Peyer's patch (tissue), 4 donors: Measurements from ENCODE around the gene MARCHF9. TPM values are rescaled to one million over a fixed set of nuclear protein-coding genes. Genes with fewer than 3 reads are reported as not detected.

ENCODE experiments used
- DNase-seq, 3 donors: peaks; one replicate each; pipeline ENCODE4 v3.0.0-alpha.2; 2017 to 2019
- H3K27ac ChIP-seq, 4 donors: fragments of 200-600 bp; sonication (generic); one replicate each; pipeline ENCODE4 v1.5.1; 2016 to 2019
- H3K27me3 ChIP-seq, 2 donors: fragments of 200-600 bp; sonication (generic); one replicate each; pipeline ENCODE4 v1.5.1; 2019
- H3K36me3 ChIP-seq, 3 donors: fragments of 200-600 bp; sonication (generic); one replicate each; pipeline ENCODE4 v1.5.1; 2016 to 2019
- H3K4me1 ChIP-seq, 4 donors: fragments of 200-600 bp; sonication (generic); one replicate each; pipeline ENCODE4 v1.5.1; 2016 to 2019
- H3K4me3 ChIP-seq, 4 donors: fragments of 200-600 bp; sonication (generic); 1 replicate in 3 of 4; 2 replicates in 1 of 4; pipeline ENCODE4 v1.5.1; 2016 to 2019; ENCODE audit warnings: mild to moderate bottlenecking in 1 of 4
- H3K9me3 ChIP-seq, 4 donors: fragments of 200-600 bp; sonication (generic); one replicate each; pipeline ENCODE4 v1.5.1; 2016 to 2019; ENCODE audit warnings: mild to moderate bottlenecking in 1 of 4
- CTCF ChIP-seq, 6 experiments: fragments of 450-650 bp in 4 of 6; fragments of 200-600 bp in 2 of 6; sonication (generic) in 1 of 6; IDR thresholded peaks; one replicate each; pipeline ENCODE4 v1.5.1; 2017 to 2019; ENCODE audit warnings: antibody characterized with exemption in 6 of 6, mild to moderate bottlenecking in 3 of 6, moderate library complexity in 1 of 6
- POLR2A ChIP-seq, 2 donors: fragments of 450-650 bp; IDR thresholded peaks; one replicate each; pipeline ENCODE4 v1.5.1; 2017; ENCODE audit warnings: antibody characterized with exemption in 2 of 2, mild to moderate bottlenecking in 2 of 2, moderate library complexity in 2 of 2
- total RNA-seq, 4 donors: library from RNA; depleted of rRNA; stranded (reverse); fragments of >200 nt; gene quantifications; one replicate each; pipeline ENCODE4 v1.1.0, GENCODE V29; 2016

MARCHF9 gene
- total RNA-seq, 4 donors from 2014 or later: 7.4 to 17.2 (median 10.6) TPM

DNA sequence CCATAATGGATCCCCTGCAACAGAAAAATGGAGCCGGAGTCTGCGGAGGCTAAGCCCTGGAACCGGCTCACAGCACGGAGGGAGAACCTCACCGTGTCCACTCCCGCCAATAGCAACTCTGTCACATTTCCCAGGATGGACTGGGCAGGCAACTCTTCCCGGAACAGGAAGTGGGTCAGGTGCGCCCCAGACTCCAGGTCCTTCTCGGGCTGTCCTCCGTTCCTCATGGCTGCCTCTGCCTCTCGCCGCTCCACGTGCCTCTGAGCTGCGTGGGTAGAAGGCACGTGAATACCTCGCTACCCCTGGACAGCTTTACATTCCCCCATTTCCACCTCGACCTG is 9.7 kb downstream of the MARCHF9 start:
- Histone ChIP-seq H3K4me1 (peaks cover 0 to 28% (median 22%) of the 10 kb centered on the region in 4 donors), H3K27ac (peak overlapping the region in 1 of 4 donors; percentile 19), H3K27me3 (peaks cover 0 to 13% of the 10 kb centered on the region in 2 donors), H3K9me3 (no peaks in the 10 kb centered on the region), H3K4me3 (peak overlapping the region; percentile 41 to 59 (median 52)), H3K36me3 (no peaks in the 10 kb centered on the region)
- TF ChIP-seq POLR2A (IDR thresholded peaks at IDR 0.05) (peak in 1 of 2 donors; percentile 14), CTCF (IDR thresholded peaks at IDR 0.05) (no peak)
- no peak for DNase-seq

DNA sequence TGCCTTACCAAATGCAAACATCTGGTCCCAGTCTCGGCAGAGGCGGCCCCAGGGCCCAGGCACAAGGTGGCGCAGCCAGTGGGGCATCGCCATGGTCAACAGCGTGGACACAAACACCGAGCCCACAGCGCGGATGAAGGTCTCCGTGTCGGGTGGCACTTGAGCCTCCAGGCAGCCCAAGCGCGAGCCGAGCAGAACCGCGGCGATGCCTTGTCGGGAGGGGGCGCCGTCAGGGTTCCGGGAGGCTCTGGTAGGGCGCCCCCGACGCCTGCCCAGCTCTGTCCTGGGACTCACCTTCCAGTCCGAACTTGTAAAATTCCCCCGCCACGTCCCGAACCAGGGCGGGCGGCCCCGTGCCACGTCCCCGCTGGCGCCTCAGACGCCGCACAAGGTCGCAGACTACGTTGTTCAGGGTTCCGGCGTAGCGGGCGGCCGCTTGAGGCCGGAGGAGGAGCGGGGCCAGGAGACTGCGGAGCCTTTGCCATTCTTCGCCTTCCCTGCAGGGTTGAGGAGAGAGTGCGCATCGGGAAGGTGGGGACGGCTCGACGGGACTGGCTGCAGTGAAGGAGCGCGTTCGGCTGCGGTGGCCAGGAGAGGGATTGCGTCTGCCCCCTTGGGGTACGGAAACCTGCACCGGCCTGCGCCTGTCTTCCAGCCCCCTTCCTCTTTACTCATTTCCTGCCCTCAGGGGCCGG is 10.2 kb downstream of the MARCHF9 start:
- Histone ChIP-seq H3K9me3 (no peaks in the 10 kb centered on the region), H3K27me3 (peaks cover 0 to 13% of the 10 kb centered on the region in 2 donors), H3K36me3 (no peaks in the 10 kb centered on the region), H3K27ac (peak overlapping the region in 1 of 4 donors; percentile 19), H3K4me3 (peak overlapping the region; percentile 41 to 59 (median 52)), H3K4me1 (peaks cover 0 to 28% (median 22%) of the 10 kb centered on the region in 4 donors)
- no peak for TF ChIP-seq POLR2A (IDR thresholded peaks at IDR 0.05)
- TF ChIP-seq CTCF (IDR thresholded peaks at IDR 0.05): peak in 5 of 6 experiments; percentile 1 to 24 (median 16)
- DNase-seq: peak; percentile 41 to 78 (median 70)

- TF ChIP-seq CTCF (IDR thresholded peaks at IDR 0.05) (no peak), POLR2A (IDR thresholded peaks at IDR 0.05) (no peak)
- H3K27me3 ChIP-seq: peaks cover 0 to 13% of the 10 kb centered on the region in 2 donors
- no peaks in the 10 kb centered on the region for H3K36me3 ChIP-seq
- H3K4me1 ChIP-seq: peaks cover 0 to 30% (median 22%) of the 10 kb centered on the region in 4 donors
- peak overlapping the region; percentile 41 to 59 (median 52) for H3K4me3 ChIP-seq
- no peak overlapping the region for H3K27ac ChIP-seq
- DNase-seq: peak in 1 of 3 donors; percentile 58
- H3K9me3 ChIP-seq: no peaks in the 10 kb centered on the region
Measured at GRCh38 chr12:57765698-57766463, 11.0 kb downstream of the MARCHF9 start.

GRCh38 chr12:57766464-57767304 is 11.8 kb downstream of the MARCHF9 start, which contains the start of gene CYP27B1:
Gene CYP27B1, minus strand, starts transcription at chr12:57767078. Its CDS starts 37 bp downstream, at chr12:57767041.
- TF ChIP-seq CTCF (IDR thresholded peaks at IDR 0.05): no peak
- TF ChIP-seq POLR2A (IDR thresholded peaks at IDR 0.05): no peak
- Histone ChIP-seq H3K4me1 (peaks cover 0 to 37% (median 25%) of the 10 kb centered on the region in 4 donors), H3K27me3 (peaks cover 0 to 13% of the 10 kb centered on the region in 2 donors), H3K36me3 (no peaks in the 10 kb centered on the region), H3K9me3 (no peaks in the 10 kb centered on the region), H3K27ac (no peak within 1 kb of the TSS), H3K4me3 (peak within 1 kb of the TSS; percentile 41 to 59 (median 52))
- peak in 1 of 3 donors; percentile 44 for DNase-seq

DNA sequence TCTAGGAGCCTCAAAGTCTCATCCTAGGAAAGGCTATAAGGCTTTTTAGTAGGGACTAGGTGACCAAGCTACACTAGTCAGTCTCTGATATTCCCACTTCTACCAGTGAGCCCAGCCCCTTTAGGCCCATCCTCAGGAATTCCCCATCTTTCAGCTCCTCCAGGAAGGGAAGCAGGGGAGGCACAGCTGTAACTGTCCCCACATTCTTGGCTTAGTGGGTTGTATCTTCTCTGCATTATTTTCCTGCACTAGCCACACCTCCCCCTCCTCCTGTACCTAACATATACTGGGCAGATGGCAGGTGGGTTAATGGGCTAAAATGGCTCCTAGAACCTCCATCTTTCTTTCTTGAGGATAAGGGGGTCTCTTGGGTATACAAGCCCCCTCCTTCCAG is 12.4 kb downstream of the MARCHF9 start:
- Histone ChIP-seq H3K27me3 (peaks cover 0 to 13% of the 10 kb centered on the region in 2 donors), H3K9me3 (no peaks in the 10 kb centered on the region), H3K4me3 (no peak overlapping the region)

More for the DNA sequence above, 12.4 kb downstream of the MARCHF9 start:
- DNase-seq: no peak
- Histone ChIP-seq H3K27ac (no peak overlapping the region), H3K4me1 (peaks cover 0 to 37% (median 25%) of the 10 kb centered on the region in 4 donors), H3K36me3 (no peaks in the 10 kb centered on the region)
- TF ChIP-seq CTCF (IDR thresholded peaks at IDR 0.05): no peak
- no peak for TF ChIP-seq POLR2A (IDR thresholded peaks at IDR 0.05)
